HG03378 (cell line): ENCODE results near the gene GPC6.
"Not testable (repeated sequence)": the region's sequence is repeated elsewhere in the genome, so short reads cannot be mapped to it uniquely, and the experiment has no call there.

ENCODE experiments used
- ATAC-seq: cut with Tn5 transposase; IDR thresholded peaks from one replicate; pipeline ENCODE4 v1.9.1; 2021; ENCODE audit warnings: mild to moderate bottlenecking, moderate library complexity; ENCODE audit not compliant: unreplicated experiment

GPC6 gene

GRCh38 chr13:93226623-93227279, at the start of gene GPC6:
TSS of gene GPC6 (plus strand) at chr13:93226807.
- ATAC-seq, result no peak

DNA sequence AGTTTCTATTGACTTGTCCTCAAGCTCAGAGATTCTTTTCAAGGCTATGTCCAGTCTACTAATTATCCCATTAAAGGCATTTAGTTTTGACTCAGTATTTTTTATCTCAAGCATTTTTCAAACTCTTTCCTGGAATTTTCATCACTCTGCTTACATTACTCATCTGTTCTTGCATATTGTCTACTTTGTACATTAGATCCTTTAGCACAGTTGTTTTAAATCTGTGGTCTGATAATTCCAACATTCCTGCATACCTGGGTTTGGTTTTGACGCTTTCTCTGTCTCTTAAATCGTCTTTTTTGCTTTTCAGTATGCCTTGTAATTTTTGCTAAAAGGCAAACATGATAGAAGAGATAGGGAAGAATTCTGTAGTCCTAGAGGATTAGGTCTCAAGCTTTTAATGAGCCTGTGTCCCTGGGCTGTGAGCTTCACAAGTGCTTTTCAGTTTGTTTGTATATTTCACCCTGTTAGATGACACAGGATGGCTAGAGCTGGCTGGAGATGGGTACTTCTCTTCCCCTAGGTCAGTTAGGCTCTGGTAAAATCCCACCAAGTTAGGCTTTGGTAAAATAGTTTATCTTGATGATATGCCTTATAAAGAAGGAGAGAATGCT, 46.1 kb upstream of the GPC6 start:
- ATAC-seq, result no peak

DNA sequence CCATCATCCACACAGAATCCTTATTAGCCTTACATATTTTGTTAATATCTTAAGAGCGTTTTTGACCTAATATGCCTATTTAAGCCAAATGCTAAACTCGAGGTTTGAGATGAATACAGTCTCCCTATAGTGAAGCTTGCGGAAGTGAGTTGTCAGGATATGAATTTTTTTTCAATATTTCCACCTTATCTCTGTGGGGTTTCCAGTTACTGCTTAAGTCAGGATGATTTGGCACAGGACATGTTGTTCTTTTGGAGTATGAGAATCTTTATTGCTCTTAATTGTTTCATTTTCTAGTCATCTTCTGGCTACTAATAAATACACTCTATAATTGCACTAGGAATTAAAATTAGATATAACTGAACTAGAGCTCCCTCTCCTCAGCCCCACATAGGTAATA, 44.2 kb upstream of the GPC6 start:
- ATAC-seq, result no peak

DNA sequence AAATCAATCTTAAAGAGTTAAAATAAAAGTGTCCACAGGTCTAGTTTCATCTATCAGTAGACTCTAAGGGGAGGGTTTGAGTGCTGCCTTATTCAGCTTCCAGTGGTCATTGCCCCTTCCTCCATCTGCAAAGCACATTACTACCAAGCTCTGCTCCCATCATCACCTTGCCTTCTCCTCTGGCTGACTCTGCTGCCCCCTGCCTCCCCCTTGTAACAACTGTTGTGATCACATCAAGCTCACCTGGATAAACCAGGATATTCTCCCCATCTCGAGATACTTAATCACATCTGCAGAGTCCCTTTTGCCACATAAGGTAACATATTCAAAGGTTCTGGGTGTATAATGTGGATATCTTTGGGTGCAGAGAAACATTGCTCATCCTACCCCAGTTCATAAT, 43.3 kb upstream of the GPC6 start:
- ATAC-seq, result no peak

DNA sequence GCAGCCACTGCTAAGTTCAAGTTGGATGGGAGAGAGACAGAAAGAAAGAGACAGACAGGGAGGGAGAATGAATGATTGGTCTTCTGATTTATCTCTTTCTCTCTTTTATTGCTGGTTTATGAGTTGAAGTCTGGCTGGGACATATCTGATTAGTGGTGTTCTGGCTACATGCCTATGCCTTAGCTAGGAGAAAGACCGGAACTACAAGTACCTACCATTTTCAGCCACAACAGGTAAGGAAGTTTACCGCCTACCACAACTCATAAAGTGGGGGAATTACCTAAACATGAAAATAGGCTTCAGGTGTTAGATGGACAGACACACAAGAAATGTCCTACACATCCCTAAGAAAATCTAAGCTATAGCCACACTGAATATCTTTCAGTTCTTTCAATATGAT, 36.6 kb upstream of the GPC6 start:
- ATAC-seq, result no peak

- ATAC-seq, result no peak
These were observed 32.9 kb upstream of the GPC6 start for GRCh38 chr13:93193682-93194081.

DNA sequence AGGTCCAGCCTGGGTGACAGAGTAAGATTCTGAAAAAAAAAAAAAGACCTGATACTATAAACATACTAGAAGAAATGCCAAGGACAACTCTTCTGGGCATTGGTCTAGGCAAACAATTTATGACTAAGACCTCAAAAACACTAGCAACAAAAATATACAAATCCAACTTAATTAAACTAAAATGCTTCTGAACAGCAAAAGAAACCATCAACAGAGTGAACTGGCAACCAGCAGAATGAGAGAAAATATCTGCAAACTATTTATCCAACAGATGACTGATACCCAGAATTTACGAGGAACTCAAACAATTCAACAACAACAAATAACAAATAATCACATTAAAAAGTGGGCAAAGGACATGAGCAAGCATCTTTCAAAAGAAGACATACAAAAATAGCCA, 26.8 kb upstream of the GPC6 start:
- ATAC-seq, result no peak

- ATAC-seq, result no peak
These were observed 26.0 kb upstream of the GPC6 start for GRCh38 chr13:93200626-93201025.

GRCh38 chr13:93201992-93202558, 24.5 kb upstream of the GPC6 start:
- no peak for ATAC-seq

GRCh38 chr13:93206778-93207392, 19.7 kb upstream of the GPC6 start:
- ATAC-seq, result not testable (repeated sequence)

DNA sequence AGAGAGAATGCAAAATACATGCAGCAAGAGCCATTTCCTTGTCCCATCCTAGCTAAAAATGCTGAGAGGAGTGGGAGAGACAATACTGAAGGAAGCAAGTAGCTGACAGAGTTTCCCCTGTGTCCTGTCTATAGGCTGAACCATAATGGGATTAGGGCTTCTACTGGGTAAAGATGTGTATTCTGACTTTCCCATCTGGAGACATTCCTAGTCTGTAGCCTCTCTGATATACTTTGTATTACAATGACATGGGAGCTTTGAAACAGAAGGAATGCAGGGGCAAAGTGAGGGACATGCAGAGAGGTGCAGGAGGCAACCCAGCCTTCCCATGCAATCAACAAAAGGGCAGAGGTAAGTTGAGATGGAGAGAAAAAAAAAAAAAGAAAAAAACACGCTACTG, 10.5 kb upstream of the GPC6 start:
- ATAC-seq, result no peak

DNA sequence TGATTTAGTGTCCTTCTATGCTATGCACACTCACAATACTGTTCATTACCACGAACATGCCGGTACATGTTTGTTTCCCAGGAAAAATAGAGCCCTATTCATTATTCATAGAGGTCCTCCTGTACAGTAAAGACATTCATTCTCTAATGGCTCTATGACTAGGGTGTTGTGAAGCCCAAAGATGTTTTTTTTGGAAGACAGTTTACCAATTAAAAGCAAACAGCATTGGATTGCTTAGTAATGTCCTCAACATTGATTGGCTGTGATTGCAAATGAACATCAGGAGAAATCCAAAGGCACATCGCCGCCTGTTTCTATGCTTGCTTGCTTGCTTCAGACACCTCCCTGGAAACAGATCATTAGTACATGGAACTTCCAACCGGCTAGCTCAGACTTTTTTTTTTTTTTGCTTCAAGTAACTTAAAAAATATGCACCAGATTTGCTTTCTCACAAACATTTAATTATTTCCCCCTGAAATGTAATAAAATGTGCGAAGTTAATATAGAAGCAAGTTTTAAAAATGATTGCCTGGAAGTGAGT, 8.8 kb upstream of the GPC6 start:
- no peak for ATAC-seq

- no peak for ATAC-seq
These were observed 8.0 kb upstream of the GPC6 start for GRCh38 chr13:93218583-93218982.

DNA sequence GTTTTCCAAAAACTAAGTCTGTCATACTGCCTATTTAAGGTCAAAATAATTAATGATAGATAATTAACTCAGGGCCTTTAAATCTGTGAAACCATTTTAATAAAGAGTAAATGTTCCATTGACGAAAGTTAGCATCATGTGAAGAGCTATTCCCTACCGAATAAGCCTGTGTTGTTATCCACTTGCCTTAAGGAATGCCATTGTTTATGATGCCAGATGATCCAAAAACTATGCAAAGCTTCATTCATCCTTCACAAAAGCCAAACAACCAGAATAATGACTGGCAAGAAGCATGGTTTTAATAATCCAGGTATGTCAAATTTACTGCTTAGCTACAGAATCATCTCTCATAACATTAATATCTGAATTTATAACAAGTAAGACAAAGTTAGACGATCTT, 6.5 kb upstream of the GPC6 start:
- ATAC-seq, result no peak

- no peak for ATAC-seq
These were observed 3.6 kb upstream of the GPC6 start for GRCh38 chr13:93222976-93223375.

GRCh38 chr13:93224535-93224934, 2.1 kb upstream of the GPC6 start:
- no peak for ATAC-seq

GRCh38 chr13:93225610-93226009, 997 bp upstream of the GPC6 start:
- ATAC-seq, result no peak

GRCh38 chr13:93226065-93226622, 463 bp upstream of the GPC6 start:
- ATAC-seq, result no peak

GRCh38 chr13:93227280-93227877, 772 bp downstream of the GPC6 start:
- ATAC-seq, result no peak

DNA sequence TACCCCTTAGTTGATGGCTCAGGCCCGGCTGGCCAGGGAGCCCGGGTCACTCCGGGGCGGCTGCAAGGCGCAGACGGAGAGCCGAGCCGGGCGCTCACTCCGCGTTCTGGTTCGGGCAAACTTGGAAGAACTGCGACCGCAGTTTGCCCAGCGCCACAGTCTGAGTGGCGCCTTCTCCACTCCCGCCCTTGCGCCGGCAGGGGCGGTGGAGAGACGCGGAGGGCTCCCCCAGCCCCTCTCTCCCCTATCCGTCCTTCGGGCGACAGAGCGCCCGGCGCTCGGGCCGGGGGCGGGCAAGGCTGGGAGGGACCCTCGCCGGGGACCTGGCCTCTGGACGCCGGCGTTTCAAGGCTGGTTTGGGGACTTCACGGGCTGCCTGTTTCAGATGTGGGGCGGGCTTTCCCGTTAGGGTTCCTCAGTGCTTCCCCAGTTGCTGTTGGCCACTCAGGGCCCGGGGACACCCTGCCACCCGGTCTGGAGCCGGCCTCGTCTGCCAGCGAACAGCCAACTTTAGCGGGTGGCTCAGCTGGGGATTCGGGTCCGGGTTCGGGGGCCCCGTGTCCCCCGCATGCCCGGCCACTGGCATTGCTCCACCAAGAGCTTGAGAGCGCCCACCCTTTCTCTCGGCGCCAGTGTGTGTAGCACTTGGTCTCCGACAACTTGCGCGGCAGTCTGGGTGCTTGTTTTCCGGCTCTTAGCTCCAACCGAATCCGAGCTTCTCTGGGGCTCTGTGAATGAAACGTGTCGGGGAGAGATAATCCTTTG, 1.5 kb downstream of the GPC6 start:
- no peak for ATAC-seq

- no peak for ATAC-seq
These were observed 2.0 kb downstream of the GPC6 start for GRCh38 chr13:93228643-93228937.
